CD4-positive, alpha-beta T cell treated with Interferon alpha-2 for 1 hour (primary cell): ENCODE results near the gene NBL1.
A peak's percentile ranks its signal among the peaks of the same experiment; 100 is the strongest.

Source experiments
- DNase-seq, 2 donors: peaks; one replicate each; pipeline ENCODE4 v3.0.0-alpha.2; 2020 to 2022

NBL1 gene

DNA sequence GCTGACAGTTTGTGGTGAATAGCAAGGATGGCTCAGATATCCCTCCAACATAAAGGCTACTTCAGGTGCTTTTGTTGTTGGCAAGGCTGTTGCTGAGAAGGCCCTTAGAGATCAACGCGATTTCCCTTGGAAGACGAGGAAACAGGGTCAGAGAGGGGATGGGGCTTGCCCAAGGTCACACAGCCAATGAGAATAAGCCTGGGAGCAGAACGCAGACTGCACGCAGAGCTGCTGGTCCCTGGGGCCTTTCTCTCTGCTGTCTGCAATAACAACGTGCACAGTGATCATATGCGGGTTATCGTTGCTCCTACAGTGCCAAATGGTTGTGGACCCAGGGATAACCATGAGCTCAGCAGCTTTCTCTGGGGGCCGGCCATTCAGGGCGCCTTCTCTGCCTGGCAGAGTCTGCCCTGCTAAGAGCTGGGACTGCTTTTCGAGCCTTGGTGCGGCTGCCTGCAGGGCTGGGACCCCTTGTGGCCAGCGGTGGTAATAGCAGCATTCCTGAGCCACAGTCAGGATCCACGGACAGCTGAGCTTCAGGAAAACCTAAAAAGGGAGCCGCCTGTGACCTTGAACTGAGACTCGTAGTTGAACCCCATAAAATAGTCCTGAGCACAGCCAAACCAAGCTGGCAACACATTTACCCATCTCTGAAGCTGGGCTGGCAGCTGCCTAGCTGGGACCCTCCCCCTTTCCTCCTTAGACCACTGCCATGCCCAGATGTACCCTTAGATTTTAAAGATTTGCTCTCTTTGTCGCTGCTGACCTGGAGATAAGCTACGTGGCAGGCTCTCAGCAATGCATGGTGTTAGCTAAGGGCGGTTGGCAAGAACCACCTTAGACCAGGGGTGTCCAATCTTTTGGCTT lies 60.4 kb downstream of the NBL1 start:
- DNase-seq: peak; percentile 38 to 69

DNA sequence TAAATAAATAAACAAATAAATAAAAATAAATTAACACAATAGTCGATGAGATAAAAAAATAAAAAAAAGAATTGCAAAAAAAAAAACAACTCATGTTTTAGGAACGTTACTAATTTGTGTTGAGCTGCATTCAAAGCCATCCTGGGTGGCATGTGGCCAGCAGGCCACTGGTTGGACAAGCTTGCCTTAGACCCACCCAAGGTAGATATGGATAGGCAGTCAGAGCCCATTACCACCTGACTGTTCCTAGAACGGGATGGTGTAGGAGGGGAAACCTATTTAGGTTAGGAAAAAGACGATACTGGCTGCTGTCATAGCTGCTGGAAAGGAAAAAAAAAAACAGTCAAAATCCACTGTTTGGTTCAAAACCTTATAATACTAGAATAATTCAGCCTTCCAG lies 61.4 kb downstream of the NBL1 start:
- DNase-seq: no peak

DNA sequence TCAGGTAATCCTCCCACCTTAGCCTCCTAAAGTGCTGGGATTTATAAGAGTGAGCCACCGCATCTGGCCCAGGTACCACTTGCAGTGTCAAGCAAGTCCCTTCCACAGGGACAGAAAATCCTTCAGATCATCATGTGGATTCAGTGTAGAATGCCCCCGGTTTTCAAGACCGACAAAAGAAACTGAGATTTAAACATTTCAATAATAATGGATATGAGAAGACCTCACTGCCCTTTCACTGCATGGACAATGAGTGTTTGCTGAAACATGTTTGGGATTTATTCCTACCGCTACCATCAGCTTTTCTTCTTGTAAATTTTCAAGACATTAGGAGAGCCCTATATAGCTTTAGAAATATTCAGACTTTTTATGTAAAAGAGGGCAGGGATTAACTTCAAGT lies 62.0 kb downstream of the NBL1 start:
- DNase-seq: no peak
